H1 (cell line): ENCODE data around the gene MRPS27. TPM values are rescaled to one million over a fixed set of nuclear protein-coding genes. Genes with fewer than 3 reads are reported as not detected.

ENCODE experiments used
- polyA plus RNA-seq, 7 experiments: library from polyadenylated mRNA; depleted of rRNA in 3 of 7; stranded (reverse) in 5 of 7; unstranded in 2 of 7; fragments of >200 nt in 5 of 7; fragments of 200-250 nt in 2 of 7; gene quantifications; 1 replicate in 5 of 7; 2 replicates in 1 of 7; 4 replicates in 1 of 7; pipeline versions ENCODE4 v1.2.1 to v1.2.3, GENCODE V29; 2011 to 2013; ENCODE audit warnings: missing spikeins in 2 of 7, mixed read lengths in 2 of 7
- total RNA-seq: library from RNA; stranded (reverse); fragmentation: NEBNext Ultra II Directional; extraction: Animal tissue kit (Norgen Biotek cat#: 25700); gene quantifications from 2 replicates; pipeline ENCODE4 v1.2.1, GENCODE V29; 2021
- TF ChIP-seq, protein P1 (sequence below): fragments of 300-600 bp; sonication (generic); IDR thresholded peaks from 2 replicates; pipeline ENCODE4 v1.7.1; 2012; ENCODE audit warnings: low read length, moderate library complexity, mild to moderate bottlenecking, inconsistent platforms; ENCODE audit not compliant: insufficient replicate concordance

The MRPS27 gene
- total and polyA plus RNA-seq, 2 of the 8 experiments (the other 6 are each of a cell fraction or from before 2014, with no cell fraction given): 93.2 to 102 TPM

DNA sequence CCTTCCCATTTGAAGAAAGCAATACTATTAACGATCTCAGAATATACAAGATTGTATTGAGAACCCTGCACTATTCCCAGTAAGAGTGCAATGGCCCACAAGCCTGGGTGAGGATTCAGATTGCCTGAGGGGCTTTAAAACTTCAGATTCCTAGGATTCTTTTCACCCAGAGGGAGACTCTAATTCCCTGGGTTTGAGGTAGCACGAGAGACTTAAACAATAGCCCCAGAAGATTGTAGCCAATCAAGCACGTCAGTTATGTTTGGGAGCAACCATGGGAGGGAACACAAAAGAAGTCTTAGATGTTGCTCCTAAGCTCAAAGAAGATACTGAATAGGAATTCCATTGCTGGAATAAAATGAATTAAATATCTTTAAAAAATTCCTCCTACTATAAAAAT, 17.9 kb downstream of the MRPS27 start (continued):
- TF ChIP-seq, protein P1, sequence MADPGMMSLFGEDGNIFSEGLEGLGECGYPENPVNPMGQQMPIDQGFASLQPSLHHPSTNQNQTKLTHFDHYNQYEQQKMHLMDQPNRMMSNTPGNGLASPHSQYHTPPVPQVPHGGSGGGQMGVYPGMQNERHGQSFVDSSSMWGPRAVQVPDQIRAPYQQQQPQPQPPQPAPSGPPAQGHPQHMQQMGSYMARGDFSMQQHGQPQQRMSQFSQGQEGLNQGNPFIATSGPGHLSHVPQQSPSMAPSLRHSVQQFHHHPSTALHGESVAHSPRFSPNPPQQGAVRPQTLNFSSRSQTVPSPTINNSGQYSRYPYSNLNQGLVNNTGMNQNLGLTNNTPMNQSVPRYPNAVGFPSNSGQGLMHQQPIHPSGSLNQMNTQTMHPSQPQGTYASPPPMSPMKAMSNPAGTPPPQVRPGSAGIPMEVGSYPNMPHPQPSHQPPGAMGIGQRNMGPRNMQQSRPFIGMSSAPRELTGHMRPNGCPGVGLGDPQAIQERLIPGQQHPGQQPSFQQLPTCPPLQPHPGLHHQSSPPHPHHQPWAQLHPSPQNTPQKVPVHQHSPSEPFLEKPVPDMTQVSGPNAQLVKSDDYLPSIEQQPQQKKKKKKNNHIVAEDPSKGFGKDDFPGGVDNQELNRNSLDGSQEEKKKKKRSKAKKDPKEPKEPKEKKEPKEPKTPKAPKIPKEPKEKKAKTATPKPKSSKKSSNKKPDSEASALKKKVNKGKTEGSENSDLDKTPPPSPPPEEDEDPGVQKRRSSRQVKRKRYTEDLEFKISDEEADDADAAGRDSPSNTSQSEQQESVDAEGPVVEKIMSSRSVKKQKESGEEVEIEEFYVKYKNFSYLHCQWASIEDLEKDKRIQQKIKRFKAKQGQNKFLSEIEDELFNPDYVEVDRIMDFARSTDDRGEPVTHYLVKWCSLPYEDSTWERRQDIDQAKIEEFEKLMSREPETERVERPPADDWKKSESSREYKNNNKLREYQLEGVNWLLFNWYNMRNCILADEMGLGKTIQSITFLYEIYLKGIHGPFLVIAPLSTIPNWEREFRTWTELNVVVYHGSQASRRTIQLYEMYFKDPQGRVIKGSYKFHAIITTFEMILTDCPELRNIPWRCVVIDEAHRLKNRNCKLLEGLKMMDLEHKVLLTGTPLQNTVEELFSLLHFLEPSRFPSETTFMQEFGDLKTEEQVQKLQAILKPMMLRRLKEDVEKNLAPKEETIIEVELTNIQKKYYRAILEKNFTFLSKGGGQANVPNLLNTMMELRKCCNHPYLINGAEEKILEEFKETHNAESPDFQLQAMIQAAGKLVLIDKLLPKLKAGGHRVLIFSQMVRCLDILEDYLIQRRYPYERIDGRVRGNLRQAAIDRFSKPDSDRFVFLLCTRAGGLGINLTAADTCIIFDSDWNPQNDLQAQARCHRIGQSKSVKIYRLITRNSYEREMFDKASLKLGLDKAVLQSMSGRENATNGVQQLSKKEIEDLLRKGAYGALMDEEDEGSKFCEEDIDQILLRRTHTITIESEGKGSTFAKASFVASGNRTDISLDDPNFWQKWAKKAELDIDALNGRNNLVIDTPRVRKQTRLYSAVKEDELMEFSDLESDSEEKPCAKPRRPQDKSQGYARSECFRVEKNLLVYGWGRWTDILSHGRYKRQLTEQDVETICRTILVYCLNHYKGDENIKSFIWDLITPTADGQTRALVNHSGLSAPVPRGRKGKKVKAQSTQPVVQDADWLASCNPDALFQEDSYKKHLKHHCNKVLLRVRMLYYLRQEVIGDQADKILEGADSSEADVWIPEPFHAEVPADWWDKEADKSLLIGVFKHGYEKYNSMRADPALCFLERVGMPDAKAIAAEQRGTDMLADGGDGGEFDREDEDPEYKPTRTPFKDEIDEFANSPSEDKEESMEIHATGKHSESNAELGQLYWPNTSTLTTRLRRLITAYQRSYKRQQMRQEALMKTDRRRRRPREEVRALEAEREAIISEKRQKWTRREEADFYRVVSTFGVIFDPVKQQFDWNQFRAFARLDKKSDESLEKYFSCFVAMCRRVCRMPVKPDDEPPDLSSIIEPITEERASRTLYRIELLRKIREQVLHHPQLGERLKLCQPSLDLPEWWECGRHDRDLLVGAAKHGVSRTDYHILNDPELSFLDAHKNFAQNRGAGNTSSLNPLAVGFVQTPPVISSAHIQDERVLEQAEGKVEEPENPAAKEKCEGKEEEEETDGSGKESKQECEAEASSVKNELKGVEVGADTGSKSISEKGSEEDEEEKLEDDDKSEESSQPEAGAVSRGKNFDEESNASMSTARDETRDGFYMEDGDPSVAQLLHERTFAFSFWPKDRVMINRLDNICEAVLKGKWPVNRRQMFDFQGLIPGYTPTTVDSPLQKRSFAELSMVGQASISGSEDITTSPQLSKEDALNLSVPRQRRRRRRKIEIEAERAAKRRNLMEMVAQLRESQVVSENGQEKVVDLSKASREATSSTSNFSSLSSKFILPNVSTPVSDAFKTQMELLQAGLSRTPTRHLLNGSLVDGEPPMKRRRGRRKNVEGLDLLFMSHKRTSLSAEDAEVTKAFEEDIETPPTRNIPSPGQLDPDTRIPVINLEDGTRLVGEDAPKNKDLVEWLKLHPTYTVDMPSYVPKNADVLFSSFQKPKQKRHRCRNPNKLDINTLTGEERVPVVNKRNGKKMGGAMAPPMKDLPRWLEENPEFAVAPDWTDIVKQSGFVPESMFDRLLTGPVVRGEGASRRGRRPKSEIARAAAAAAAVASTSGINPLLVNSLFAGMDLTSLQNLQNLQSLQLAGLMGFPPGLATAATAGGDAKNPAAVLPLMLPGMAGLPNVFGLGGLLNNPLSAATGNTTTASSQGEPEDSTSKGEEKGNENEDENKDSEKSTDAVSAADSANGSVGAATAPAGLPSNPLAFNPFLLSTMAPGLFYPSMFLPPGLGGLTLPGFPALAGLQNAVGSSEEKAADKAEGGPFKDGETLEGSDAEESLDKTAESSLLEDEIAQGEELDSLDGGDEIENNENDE: peak; percentile 44
